ENCODE data around the gene CPED1.
A peak's percentile ranks its signal among the peaks of the same experiment; 100 is the strongest.

Gene CPED1

GRCh38 chr7:121178869-121179497 lies 190.5 kb downstream of the CPED1 start:
- Histone ChIP-seq H3K4me1 (ENCODE audit: insufficient read depth, low read length, severe bottlenecking) (peaks cover 77% of the 10 kb centered on the region), H2AFZ (ENCODE audit: low read length) (peak overlapping the region; percentile 26; the same call in 1 of the 2 replicates), H3K79me2 (ENCODE audit: insufficient read depth, low read length) (no peaks in the 10 kb centered on the region), H3K27ac (ENCODE audit: low read depth, low read length, poor library complexity, severe bottlenecking) (peak overlapping the region; percentile 89), H3F3A (ENCODE audit: insufficient read depth, low read length) (no peaks in the 10 kb centered on the region), H3K4me3 (ENCODE audit: low read depth, low read length, poor library complexity, severe bottlenecking) (peak overlapping the region; percentile 26), H3K4me2 (ENCODE audit: low read length) (peak overlapping the region; percentile 62), H3K36me3 (ENCODE audit: insufficient read depth, low read length) (no peaks in the 10 kb centered on the region; the same call in 1 of the 2 replicates), H3K9me3 (ENCODE audit: low read length) (no peaks in the 10 kb centered on the region), H3K27me3 (ENCODE audit: insufficient read depth, low read length) (no peaks in the 10 kb centered on the region), H3K9me2 (ENCODE audit: low read depth, low read length) (no peaks in the 10 kb centered on the region), H3K9ac (ENCODE audit: low read length) (peak overlapping the region; percentile 43), H4K20me1 (ENCODE audit: insufficient read depth, low read length) (no peaks in the 10 kb centered on the region)
- no peak for TF ChIP-seq EZH2 (IDR thresholded peaks at IDR 0.05; ENCODE audit: borderline replicate concordance, low read length)
- TF ChIP-seq, protein P1, sequence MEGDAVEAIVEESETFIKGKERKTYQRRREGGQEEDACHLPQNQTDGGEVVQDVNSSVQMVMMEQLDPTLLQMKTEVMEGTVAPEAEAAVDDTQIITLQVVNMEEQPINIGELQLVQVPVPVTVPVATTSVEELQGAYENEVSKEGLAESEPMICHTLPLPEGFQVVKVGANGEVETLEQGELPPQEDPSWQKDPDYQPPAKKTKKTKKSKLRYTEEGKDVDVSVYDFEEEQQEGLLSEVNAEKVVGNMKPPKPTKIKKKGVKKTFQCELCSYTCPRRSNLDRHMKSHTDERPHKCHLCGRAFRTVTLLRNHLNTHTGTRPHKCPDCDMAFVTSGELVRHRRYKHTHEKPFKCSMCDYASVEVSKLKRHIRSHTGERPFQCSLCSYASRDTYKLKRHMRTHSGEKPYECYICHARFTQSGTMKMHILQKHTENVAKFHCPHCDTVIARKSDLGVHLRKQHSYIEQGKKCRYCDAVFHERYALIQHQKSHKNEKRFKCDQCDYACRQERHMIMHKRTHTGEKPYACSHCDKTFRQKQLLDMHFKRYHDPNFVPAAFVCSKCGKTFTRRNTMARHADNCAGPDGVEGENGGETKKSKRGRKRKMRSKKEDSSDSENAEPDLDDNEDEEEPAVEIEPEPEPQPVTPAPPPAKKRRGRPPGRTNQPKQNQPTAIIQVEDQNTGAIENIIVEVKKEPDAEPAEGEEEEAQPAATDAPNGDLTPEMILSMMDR (IDR thresholded peaks at IDR 0.05; ENCODE audit: low read length): no peak

GRCh38 chr7:121180436-121181063 lies 192.0 kb downstream of the CPED1 start:
- Histone ChIP-seq H3K4me3 (ENCODE audit: low read depth, low read length, poor library complexity, severe bottlenecking) (peak overlapping the region; percentile 34), H3K9ac (ENCODE audit: low read length) (peak overlapping the region; percentile 53), H3K4me1 (ENCODE audit: insufficient read depth, low read length, severe bottlenecking) (peaks cover 93% of the 10 kb centered on the region), H4K20me1 (ENCODE audit: insufficient read depth, low read length) (no peaks in the 10 kb centered on the region), H3K9me3 (ENCODE audit: low read length) (no peaks in the 10 kb centered on the region), H3K36me3 (ENCODE audit: insufficient read depth, low read length) (no peaks in the 10 kb centered on the region; the same call in 1 of the 2 replicates), H3K9me2 (ENCODE audit: low read depth, low read length) (no peaks in the 10 kb centered on the region), H3K27ac (ENCODE audit: low read depth, low read length, poor library complexity, severe bottlenecking) (peak overlapping the region; percentile 89), H3K27me3 (ENCODE audit: insufficient read depth, low read length) (no peaks in the 10 kb centered on the region), H3K4me2 (ENCODE audit: low read length) (peak overlapping the region; percentile 62), H2AFZ (ENCODE audit: low read length) (no peak overlapping the region), H3F3A (ENCODE audit: insufficient read depth, low read length) (no peaks in the 10 kb centered on the region), H3K79me2 (ENCODE audit: insufficient read depth, low read length) (no peaks in the 10 kb centered on the region)
- TF ChIP-seq, protein P1 (IDR thresholded peaks at IDR 0.05; ENCODE audit: low read length): no peak
- no peak for TF ChIP-seq EZH2 (IDR thresholded peaks at IDR 0.05; ENCODE audit: borderline replicate concordance, low read length)

GRCh38 chr7:121181357-121181756 lies 192.8 kb downstream of the CPED1 start:
- Histone ChIP-seq H3K4me2 (ENCODE audit: low read length) (peak overlapping the region; percentile 62), H3K4me1 (ENCODE audit: insufficient read depth, low read length, severe bottlenecking) (peaks cover 100% of the 10 kb centered on the region), H2AFZ (ENCODE audit: low read length) (peak overlapping the region; percentile 21), H3K9ac (ENCODE audit: low read length) (peak overlapping the region; percentile 53), H4K20me1 (ENCODE audit: insufficient read depth, low read length) (no peaks in the 10 kb centered on the region), H3K9me2 (ENCODE audit: low read depth, low read length) (no peaks in the 10 kb centered on the region), H3K36me3 (ENCODE audit: insufficient read depth, low read length) (no peaks in the 10 kb centered on the region), H3K4me3 (ENCODE audit: low read depth, low read length, poor library complexity, severe bottlenecking) (peak overlapping the region; percentile 34), H3K9me3 (ENCODE audit: low read length) (no peaks in the 10 kb centered on the region), H3K27ac (ENCODE audit: low read depth, low read length, poor library complexity, severe bottlenecking) (peak overlapping the region; percentile 89), H3F3A (ENCODE audit: insufficient read depth, low read length) (no peaks in the 10 kb centered on the region), H3K27me3 (ENCODE audit: insufficient read depth, low read length) (no peaks in the 10 kb centered on the region), H3K79me2 (ENCODE audit: insufficient read depth, low read length) (no peaks in the 10 kb centered on the region)
- no peak for TF ChIP-seq EZH2 (IDR thresholded peaks at IDR 0.05; ENCODE audit: borderline replicate concordance, low read length)
- TF ChIP-seq, protein P1 (IDR thresholded peaks at IDR 0.05; ENCODE audit: low read length): no peak

Measured in OCI-LY1 (cell line).